ENCODE measurements around the gene DDB1. TPM values are rescaled to one million over a fixed set of nuclear protein-coding genes. Genes with fewer than 3 reads are reported as not detected.

Gene DDB1
- total and polyA plus RNA-seq, 2 of the 13 experiments (the other 11 are each of a cell fraction or from before 2014, with no cell fraction given) = 217 to 266 TPM

DNA sequence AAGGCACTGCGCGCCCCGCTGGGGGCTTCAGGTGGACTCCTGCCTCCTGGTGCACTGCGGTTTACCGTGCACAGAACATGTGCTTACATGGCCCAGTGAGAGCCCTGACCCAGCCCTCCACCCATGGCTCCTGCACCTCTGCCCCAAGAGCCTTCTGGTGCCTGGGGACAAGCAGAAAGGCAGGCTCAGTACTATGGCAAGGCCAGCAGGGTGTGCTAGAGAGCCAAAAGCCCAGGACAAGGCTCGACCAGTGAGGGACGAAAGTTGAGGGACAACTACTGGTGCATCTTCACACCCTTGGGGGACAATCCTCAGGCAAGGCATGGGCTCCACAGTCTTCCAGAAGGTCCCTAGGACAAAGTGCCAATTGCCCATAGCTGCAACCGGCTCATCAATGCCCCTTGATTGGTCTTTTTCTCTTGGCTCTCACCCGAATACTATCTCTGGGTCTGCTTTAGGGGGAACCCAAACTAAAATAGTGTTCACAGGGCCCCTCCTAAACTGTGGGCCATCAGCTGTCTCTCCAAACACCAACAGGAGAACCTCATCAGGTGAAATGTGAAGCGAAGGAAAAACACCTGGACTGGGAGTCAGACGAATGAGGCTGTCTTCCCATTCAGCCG, 78.4 kb downstream of the DDB1 start (continued):
- TF ChIP-seq, protein P1, sequence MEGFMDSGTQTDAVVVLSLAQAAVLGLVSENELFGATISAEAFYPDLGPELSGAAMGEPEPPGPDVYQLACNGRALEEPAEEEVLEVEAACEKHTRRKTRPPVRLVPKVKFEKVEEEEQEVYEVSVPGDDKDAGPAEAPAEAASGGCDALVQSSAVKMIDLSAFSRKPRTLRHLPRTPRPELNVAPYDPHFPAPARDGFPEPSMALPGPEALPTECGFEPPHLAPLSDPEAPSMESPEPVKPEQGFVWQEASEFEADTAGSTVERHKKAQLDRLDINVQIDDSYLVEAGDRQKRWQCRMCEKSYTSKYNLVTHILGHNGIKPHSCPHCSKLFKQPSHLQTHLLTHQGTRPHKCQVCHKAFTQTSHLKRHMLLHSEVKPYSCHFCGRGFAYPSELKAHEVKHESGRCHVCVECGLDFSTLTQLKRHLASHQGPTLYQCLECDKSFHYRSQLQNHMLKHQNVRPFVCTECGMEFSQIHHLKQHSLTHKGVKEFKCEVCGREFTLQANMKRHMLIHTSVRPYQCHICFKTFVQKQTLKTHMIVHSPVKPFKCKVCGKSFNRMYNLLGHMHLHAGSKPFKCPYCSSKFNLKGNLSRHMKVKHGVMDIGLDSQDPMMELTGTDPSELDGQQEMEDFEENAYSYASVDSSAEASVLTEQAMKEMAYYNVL (CRISPR knock-in tag; IDR thresholded peaks at IDR 0.05; ENCODE audit: borderline replicate concordance) = no peak
- TF ChIP-seq SRY (CRISPR knock-in tag; IDR thresholded peaks at IDR 0.05) = no peak
- no peak for TF ChIP-seq ZBTB21 (CRISPR knock-in tag; IDR thresholded peaks at IDR 0.05)
- no peak for TF ChIP-seq JUND (CRISPR knock-in tag; IDR thresholded peaks at IDR 0.05)
- TF ChIP-seq MAZ (IDR thresholded peaks at IDR 0.05; ENCODE audit: borderline replicate concordance, low read depth, low read length) = no peak
- TF ChIP-seq MAZ (CRISPR knock-in tag; IDR thresholded peaks at IDR 0.05; ENCODE audit: low read depth) = no peak
- no peak for TF ChIP-seq HNRNPUL1 (IDR thresholded peaks at IDR 0.05; ENCODE audit: low read depth, low read length)
- TF ChIP-seq U2AF1 (optimal IDR thresholded peaks at IDR 0.05; ENCODE audit: low read depth, low read length) = no peak
- TF ChIP-seq FOSL2 (CRISPR knock-in tag; IDR thresholded peaks at IDR 0.05) = no peak
- TF ChIP-seq, protein P2, sequence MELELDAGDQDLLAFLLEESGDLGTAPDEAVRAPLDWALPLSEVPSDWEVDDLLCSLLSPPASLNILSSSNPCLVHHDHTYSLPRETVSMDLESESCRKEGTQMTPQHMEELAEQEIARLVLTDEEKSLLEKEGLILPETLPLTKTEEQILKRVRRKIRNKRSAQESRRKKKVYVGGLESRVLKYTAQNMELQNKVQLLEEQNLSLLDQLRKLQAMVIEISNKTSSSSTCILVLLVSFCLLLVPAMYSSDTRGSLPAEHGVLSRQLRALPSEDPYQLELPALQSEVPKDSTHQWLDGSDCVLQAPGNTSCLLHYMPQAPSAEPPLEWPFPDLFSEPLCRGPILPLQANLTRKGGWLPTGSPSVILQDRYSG (CRISPR knock-in tag; IDR thresholded peaks at IDR 0.05) = no peak
- TF ChIP-seq SRSF1 (optimal IDR thresholded peaks at IDR 0.05; ENCODE audit: low read depth, low read length) = no peak
- TF ChIP-seq, protein P3, sequence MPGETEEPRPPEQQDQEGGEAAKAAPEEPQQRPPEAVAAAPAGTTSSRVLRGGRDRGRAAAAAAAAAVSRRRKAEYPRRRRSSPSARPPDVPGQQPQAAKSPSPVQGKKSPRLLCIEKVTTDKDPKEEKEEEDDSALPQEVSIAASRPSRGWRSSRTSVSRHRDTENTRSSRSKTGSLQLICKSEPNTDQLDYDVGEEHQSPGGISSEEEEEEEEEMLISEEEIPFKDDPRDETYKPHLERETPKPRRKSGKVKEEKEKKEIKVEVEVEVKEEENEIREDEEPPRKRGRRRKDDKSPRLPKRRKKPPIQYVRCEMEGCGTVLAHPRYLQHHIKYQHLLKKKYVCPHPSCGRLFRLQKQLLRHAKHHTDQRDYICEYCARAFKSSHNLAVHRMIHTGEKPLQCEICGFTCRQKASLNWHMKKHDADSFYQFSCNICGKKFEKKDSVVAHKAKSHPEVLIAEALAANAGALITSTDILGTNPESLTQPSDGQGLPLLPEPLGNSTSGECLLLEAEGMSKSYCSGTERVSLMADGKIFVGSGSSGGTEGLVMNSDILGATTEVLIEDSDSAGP (CRISPR knock-in tag; IDR thresholded peaks at IDR 0.05; ENCODE audit: borderline replicate concordance) = peak; percentile 23; the same call in 1 of the 2 replicates
- TF ChIP-seq, protein P4, sequence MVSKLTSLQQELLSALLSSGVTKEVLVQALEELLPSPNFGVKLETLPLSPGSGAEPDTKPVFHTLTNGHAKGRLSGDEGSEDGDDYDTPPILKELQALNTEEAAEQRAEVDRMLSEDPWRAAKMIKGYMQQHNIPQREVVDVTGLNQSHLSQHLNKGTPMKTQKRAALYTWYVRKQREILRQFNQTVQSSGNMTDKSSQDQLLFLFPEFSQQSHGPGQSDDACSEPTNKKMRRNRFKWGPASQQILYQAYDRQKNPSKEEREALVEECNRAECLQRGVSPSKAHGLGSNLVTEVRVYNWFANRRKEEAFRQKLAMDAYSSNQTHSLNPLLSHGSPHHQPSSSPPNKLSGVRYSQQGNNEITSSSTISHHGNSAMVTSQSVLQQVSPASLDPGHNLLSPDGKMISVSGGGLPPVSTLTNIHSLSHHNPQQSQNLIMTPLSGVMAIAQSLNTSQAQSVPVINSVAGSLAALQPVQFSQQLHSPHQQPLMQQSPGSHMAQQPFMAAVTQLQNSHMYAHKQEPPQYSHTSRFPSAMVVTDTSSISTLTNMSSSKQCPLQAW (CRISPR knock-in tag; IDR thresholded peaks at IDR 0.05) = peak; percentile 42; the same call in 1 of the 2 replicates
- TF ChIP-seq BHLHE40 (IDR thresholded peaks at IDR 0.05; ENCODE audit: low read length) = no peak
- TF ChIP-seq CBFB (CRISPR knock-in tag; IDR thresholded peaks at IDR 0.05) = no peak
- TF ChIP-seq ZNF670 (CRISPR knock-in tag; IDR thresholded peaks at IDR 0.05; ENCODE audit: borderline replicate concordance) = no peak
- no peak for TF ChIP-seq YEATS2 (CRISPR knock-in tag; IDR thresholded peaks at IDR 0.05; ENCODE audit: borderline replicate concordance)
- no peak for TF ChIP-seq RNF2 (conservative IDR thresholded peaks at IDR 0.05; ENCODE audit: low read depth)
- TF ChIP-seq ZNF205 (CRISPR knock-in tag; IDR thresholded peaks at IDR 0.05) = 0 out of 2 replicates have a peak, but pooled peaks have one; percentile 15
- 0 out of 2 replicates have a peak, but pooled peaks have one; percentile 32 for TF ChIP-seq ZNF274 (CRISPR knock-in tag; IDR thresholded peaks at IDR 0.05)
- TF ChIP-seq, protein P5, sequence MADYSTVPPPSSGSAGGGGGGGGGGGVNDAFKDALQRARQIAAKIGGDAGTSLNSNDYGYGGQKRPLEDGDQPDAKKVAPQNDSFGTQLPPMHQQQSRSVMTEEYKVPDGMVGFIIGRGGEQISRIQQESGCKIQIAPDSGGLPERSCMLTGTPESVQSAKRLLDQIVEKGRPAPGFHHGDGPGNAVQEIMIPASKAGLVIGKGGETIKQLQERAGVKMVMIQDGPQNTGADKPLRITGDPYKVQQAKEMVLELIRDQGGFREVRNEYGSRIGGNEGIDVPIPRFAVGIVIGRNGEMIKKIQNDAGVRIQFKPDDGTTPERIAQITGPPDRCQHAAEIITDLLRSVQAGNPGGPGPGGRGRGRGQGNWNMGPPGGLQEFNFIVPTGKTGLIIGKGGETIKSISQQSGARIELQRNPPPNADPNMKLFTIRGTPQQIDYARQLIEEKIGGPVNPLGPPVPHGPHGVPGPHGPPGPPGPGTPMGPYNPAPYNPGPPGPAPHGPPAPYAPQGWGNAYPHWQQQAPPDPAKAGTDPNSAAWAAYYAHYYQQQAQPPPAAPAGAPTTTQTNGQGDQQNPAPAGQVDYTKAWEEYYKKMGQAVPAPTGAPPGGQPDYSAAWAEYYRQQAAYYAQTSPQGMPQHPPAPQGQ (CRISPR knock-in tag; IDR thresholded peaks at IDR 0.05; ENCODE audit: borderline replicate concordance) = no peak
- TF ChIP-seq IKZF4 (CRISPR knock-in tag; IDR thresholded peaks at IDR 0.05; ENCODE audit: borderline replicate concordance, low read depth, not compliant biosample characterization) = no peak
- peak; percentile 60 for TF ChIP-seq SMC3 (IDR thresholded peaks at IDR 0.05; ENCODE audit: low read length)
